Ishikawa (cell line): ENCODE data around the gene MMP17.

Experiments
- CEBPB ChIP-seq: IDR thresholded peaks from 2 replicates; pipeline ENCODE4 v1.6.1; 2012
- CREB1 ChIP-seq: IDR thresholded peaks from 2 replicates; pipeline ENCODE4 v1.6.1; 2012; ENCODE audit warnings: low read depth
- EGR1 ChIP-seq: IDR thresholded peaks from 2 replicates; pipeline ENCODE4 v1.6.1; 2012
- EP300 ChIP-seq: IDR thresholded peaks from 2 replicates; pipeline ENCODE4 v1.6.1; 2012; ENCODE audit warnings: borderline replicate concordance
- FOXM1 ChIP-seq: IDR thresholded peaks from 2 replicates; pipeline ENCODE4 v1.6.1; 2012; ENCODE audit warnings: low read depth, borderline replicate concordance
- MAX ChIP-seq: IDR thresholded peaks from 2 replicates; pipeline ENCODE4 v1.6.1; 2012
- NFIC ChIP-seq: IDR thresholded peaks from 2 replicates; pipeline ENCODE4 v1.6.1; 2012
- RAD21 ChIP-seq: IDR thresholded peaks from 2 replicates; pipeline ENCODE4 v1.6.1; 2012; ENCODE audit warnings: low read depth
- REST ChIP-seq: IDR thresholded peaks from 2 replicates; pipeline ENCODE4 v1.6.1; 2012; ENCODE audit warnings: low read depth, mild to moderate bottlenecking
- TAF1 ChIP-seq: IDR thresholded peaks from 2 replicates; pipeline ENCODE4 v1.6.1; 2012; ENCODE audit warnings: low read depth, mild to moderate bottlenecking
- TCF12 ChIP-seq: IDR thresholded peaks from 2 replicates; pipeline ENCODE4 v1.6.1; 2012; ENCODE audit warnings: low read depth
- TEAD4 ChIP-seq: IDR thresholded peaks from 2 replicates; pipeline ENCODE4 v1.6.1; 2012
- YY1 ChIP-seq: IDR thresholded peaks from 2 replicates; pipeline ENCODE4 v1.6.1; 2012; ENCODE audit warnings: low read depth
- TF ChIP-seq, protein P1 (sequence below): IDR thresholded peaks from 2 replicates; pipeline ENCODE4 v1.6.1; 2012

DNA sequence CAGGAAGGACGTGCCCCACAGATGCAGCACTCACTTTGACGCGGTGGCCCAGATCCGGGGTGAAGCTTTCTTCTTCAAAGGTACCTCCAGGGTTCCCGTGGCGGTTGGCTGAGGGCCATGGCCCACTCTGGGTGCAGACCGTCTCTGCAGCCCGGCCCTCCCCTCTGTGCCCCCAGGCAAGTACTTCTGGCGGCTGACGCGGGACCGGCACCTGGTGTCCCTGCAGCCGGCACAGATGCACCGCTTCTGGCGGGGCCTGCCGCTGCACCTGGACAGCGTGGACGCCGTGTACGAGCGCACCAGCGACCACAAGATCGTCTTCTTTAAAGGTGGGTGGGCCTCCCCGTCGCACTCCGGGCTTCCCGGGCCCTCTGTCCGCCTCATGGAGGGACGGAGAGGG is 16.9 kb downstream of the MMP17 start:
- TF ChIP-seq REST (no peak), YY1 (no peak), EP300 (no peak), CEBPB (no peak), TCF12 (no peak), RAD21 (no peak), EGR1 (no peak), TEAD4 (no peak), TAF1 (no peak), MAX (no peak), CREB1 (no peak), NFIC (no peak), FOXM1 (no peak)
- TF ChIP-seq, protein P1, sequence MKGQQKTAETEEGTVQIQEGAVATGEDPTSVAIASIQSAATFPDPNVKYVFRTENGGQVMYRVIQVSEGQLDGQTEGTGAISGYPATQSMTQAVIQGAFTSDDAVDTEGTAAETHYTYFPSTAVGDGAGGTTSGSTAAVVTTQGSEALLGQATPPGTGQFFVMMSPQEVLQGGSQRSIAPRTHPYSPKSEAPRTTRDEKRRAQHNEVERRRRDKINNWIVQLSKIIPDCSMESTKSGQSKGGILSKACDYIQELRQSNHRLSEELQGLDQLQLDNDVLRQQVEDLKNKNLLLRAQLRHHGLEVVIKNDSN, result no peak
